Colonic mucosa (tissue), 4 donors: Measurements from ENCODE around the gene GNG4. TPM values are rescaled to one million over a fixed set of nuclear protein-coding genes. Genes with fewer than 3 reads are reported as not detected.

Experiments
- DNase-seq: peaks from one replicate; pipeline ENCODE4 v3.0.0-alpha.2; 2020
- H3K27ac ChIP-seq: fragments of 200-600 bp; one replicate; pipeline ENCODE4 v1.8.0; 2021
- H3K27me3 ChIP-seq: fragments of 200-600 bp; one replicate; pipeline ENCODE4 v1.8.0; 2021
- H3K36me3 ChIP-seq: fragments of 200-600 bp; one replicate; pipeline ENCODE4 v1.8.0; 2021
- H3K4me1 ChIP-seq: fragments of 200-600 bp; one replicate; pipeline ENCODE4 v1.8.0; 2021; ENCODE audit warnings: mild to moderate bottlenecking
- H3K4me3 ChIP-seq: fragments of 200-600 bp; one replicate; pipeline ENCODE4 v1.8.0; 2021
- H3K9ac ChIP-seq, 2 donors: one replicate each; pipeline ENCODE4 v1.7.0; 2013; ENCODE audit warnings: control low read depth in 2 of 2, low read depth in 2 of 2, low read length in 2 of 2
- H3K9me3 ChIP-seq: fragments of 200-600 bp; one replicate; pipeline ENCODE4 v1.8.0; 2021
- CTCF ChIP-seq: fragments of 200-600 bp; IDR thresholded peaks from one replicate; pipeline ENCODE4 v1.8.0; 2022; ENCODE audit warnings: antibody characterized with exemption, mild to moderate bottlenecking
- intact Hi-C: fragments of 100-400 bp; cut with DNase I; formaldehyde crosslinking; loops from one replicate; pipeline ENCODE4 v1.14.1; 2022
- total RNA-seq, 2 donors: library from RNA; stranded (reverse); fragmentation: NEBNext Ultra II Directional in 1 of 2; extraction: Animal tissue kit (Norgen Biotek cat#: 25700) in 1 of 2; gene quantifications; one replicate each; pipeline ENCODE4 v1.2.1, GENCODE V29; 2021
- donor health status: healthy.
- donor health status: DM: no; HTN: no; CAD: no.
- donor health status: DM: no; HTN: no; CAD: no.

Gene GNG4
- total RNA-seq = 10 to 100 TPM in 1 of 2 donors, 1 to 10 TPM in 1; 6.9 to 10.0 TPM

- intact Hi-C loops = no loop called here
- peak within 1 kb of the TSS; percentile 19 to 46 for H3K9ac ChIP-seq
- no peak for TF ChIP-seq CTCF
- peaks cover 3% of the 10 kb centered on the region for H3K4me1 ChIP-seq
- no peak within 1 kb of the TSS for H3K27ac ChIP-seq
- no peaks in the 10 kb centered on the region for H3K9me3 ChIP-seq
- DNase-seq = no peak
- no peaks in the 10 kb centered on the region for H3K36me3 ChIP-seq
- peaks cover 12% of the 10 kb centered on the region for H3K27me3 ChIP-seq
- peak within 1 kb of the TSS; percentile 42 for H3K4me3 ChIP-seq
Observed at GRCh38 chr1:235649368-235650163, at the start of gene GNG4. TSS of gene GNG4 (minus strand) at chr1:235649784. CDS start at chr1:235583838, 65,946 bp downstream.

GRCh38 chr1:235697508-235697907, 47.9 kb upstream of the GNG4 start:
- no peak for DNase-seq
- intact Hi-C loops = no loop called here
- Histone ChIP-seq H3K9ac (no peak overlapping the region), H3K9me3 (no peaks in the 10 kb centered on the region), H3K27ac (no peak overlapping the region), H3K36me3 (no peaks in the 10 kb centered on the region), H3K4me1 (no peaks in the 10 kb centered on the region), H3K4me3 (no peak overlapping the region), H3K27me3 (no peaks in the 10 kb centered on the region)
- no peak for TF ChIP-seq CTCF

- DNase-seq = no peak
- Histone ChIP-seq H3K27ac (no peak overlapping the region), H3K36me3 (no peaks in the 10 kb centered on the region), H3K4me3 (no peak overlapping the region), H3K27me3 (no peaks in the 10 kb centered on the region), H3K4me1 (no peaks in the 10 kb centered on the region), H3K9ac (no peak overlapping the region), H3K9me3 (no peaks in the 10 kb centered on the region)
- TF ChIP-seq CTCF = no peak
- intact Hi-C loops = no loop called here
Observed at GRCh38 chr1:235689356-235689755, 39.8 kb upstream of the GNG4 start.

- Histone ChIP-seq H3K4me3 (no peak overlapping the region), H3K36me3 (no peaks in the 10 kb centered on the region), H3K27me3 (no peaks in the 10 kb centered on the region), H3K27ac (no peak overlapping the region), H3K9ac (no peak overlapping the region), H3K4me1 (no peaks in the 10 kb centered on the region), H3K9me3 (no peaks in the 10 kb centered on the region)
- intact Hi-C loops = no loop called here
- no peak for TF ChIP-seq CTCF
- DNase-seq = no peak
Observed at GRCh38 chr1:235688096-235688495, 38.5 kb upstream of the GNG4 start.

- Histone ChIP-seq H3K9me3 (no peaks in the 10 kb centered on the region), H3K27ac (no peak overlapping the region), H3K4me3 (no peak overlapping the region), H3K36me3 (no peaks in the 10 kb centered on the region), H3K27me3 (no peaks in the 10 kb centered on the region), H3K9ac (no peak overlapping the region), H3K4me1 (no peaks in the 10 kb centered on the region)
- intact Hi-C loops = no loop called here
- no peak for DNase-seq
- TF ChIP-seq CTCF = no peak
Observed at GRCh38 chr1:235683653-235684052, 34.1 kb upstream of the GNG4 start.
